ENCODE measurements around the gene RTN4.

- TF ChIP-seq CTCF (IDR thresholded peaks at IDR 0.05) (no peak), POLR2A (IDR thresholded peaks at IDR 0.05) (no peak)
Observed at GRCh38 chr2:55001716-55002115, 48.5 kb downstream of the RTN4 start.
